A673 (cell line): ENCODE measurements around the gene HIVEP1.

ENCODE experiments used
- CTCF ChIP-seq: fragments of 300-800, 200-600 bp; sonication (generic); conservative IDR thresholded peaks from 2 replicates; pipeline ENCODE4 v1.5.1; 2017; ENCODE audit warnings: low read depth, mild to moderate bottlenecking, antibody characterized with exemption, low read length, moderate library complexity, mixed read lengths
- EZH2 ChIP-seq: fragments of 200-600 bp; sonication (generic); IDR thresholded peaks from 2 replicates; pipeline ENCODE4 v1.6.1; 2017; ENCODE audit warnings: borderline replicate concordance, low read depth, mild to moderate bottlenecking, mixed read lengths, antibody characterized with exemption, low read length; ENCODE audit not compliant: poor library complexity, severe bottlenecking

- TF ChIP-seq CTCF (peak; percentile 34; the same call in 1 of the 2 replicates), EZH2 (no peak)
Measured at GRCh38 chr6:12075067-12075563, 63.0 kb downstream of the HIVEP1 start.
